IPS-NIHi11 (cell line): ENCODE results near the gene EIF2S3B.

ENCODE experiments used
- DNase-seq: peaks from one replicate; pipeline ENCODE4 v3.0.0; 2012; ENCODE audit warnings: mixed read lengths, low spot score

EIF2S3B gene

GRCh38 chr12:10554756-10555481, 49.2 kb downstream of the EIF2S3B start:
- DNase-seq: no peak

GRCh38 chr12:10557329-10557728, 51.6 kb downstream of the EIF2S3B start:
- DNase-seq: no peak

- DNase-seq: no peak
Observed at GRCh38 chr12:10557766-10558165, 52.1 kb downstream of the EIF2S3B start.
